Astrocyte of the cerebellum (primary cell): ENCODE measurements around the gene AIG1.

Experiments
- DNase-seq: peaks from one replicate; pipeline ENCODE4 v3.0.0-alpha.2; 2011; ENCODE audit warnings: low read depth
- H3K4me3 ChIP-seq: 2 replicates; pipeline ENCODE4 v1.5.1; 2011; ENCODE audit warnings: mild to moderate bottlenecking, low read depth, low read length, moderate library complexity
- in situ Hi-C: cut with HindIII; loops from 2 replicates; pipeline ENCODE4 v1.10.0; 2017; ENCODE audit warnings: low sequenced_read_pairs
- TF ChIP-seq, protein P1 (sequence below): IDR thresholded peaks from 2 replicates; pipeline ENCODE4 v1.5.1; 2012; ENCODE audit warnings: low read length, low read depth, moderate library complexity, mild to moderate bottlenecking; ENCODE audit errors: missing control alignments

The AIG1 gene

DNA sequence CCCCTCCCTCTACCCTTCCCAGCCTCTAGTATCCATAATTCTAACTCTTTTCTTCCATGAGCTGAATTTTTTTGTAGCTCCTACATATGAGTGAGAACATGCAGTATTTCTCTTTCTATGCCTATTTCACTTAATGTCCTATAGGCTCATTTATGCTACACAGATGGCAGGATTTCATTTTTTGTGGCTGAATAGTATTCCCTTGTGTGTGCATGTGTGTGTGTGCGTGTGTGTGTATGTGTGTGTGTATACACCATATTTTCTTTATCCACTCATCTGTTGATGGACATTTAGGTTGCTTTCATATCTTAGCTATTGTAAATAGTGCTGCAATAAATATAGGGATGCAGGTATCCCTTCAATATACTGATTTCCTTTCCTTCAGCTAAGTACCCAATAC lies 288.8 kb downstream of the AIG1 start:
- TF ChIP-seq, protein P1, sequence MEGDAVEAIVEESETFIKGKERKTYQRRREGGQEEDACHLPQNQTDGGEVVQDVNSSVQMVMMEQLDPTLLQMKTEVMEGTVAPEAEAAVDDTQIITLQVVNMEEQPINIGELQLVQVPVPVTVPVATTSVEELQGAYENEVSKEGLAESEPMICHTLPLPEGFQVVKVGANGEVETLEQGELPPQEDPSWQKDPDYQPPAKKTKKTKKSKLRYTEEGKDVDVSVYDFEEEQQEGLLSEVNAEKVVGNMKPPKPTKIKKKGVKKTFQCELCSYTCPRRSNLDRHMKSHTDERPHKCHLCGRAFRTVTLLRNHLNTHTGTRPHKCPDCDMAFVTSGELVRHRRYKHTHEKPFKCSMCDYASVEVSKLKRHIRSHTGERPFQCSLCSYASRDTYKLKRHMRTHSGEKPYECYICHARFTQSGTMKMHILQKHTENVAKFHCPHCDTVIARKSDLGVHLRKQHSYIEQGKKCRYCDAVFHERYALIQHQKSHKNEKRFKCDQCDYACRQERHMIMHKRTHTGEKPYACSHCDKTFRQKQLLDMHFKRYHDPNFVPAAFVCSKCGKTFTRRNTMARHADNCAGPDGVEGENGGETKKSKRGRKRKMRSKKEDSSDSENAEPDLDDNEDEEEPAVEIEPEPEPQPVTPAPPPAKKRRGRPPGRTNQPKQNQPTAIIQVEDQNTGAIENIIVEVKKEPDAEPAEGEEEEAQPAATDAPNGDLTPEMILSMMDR = no peak
- DNase-seq = no peak
- in situ Hi-C loops = no loop called here
- no peak overlapping the region for H3K4me3 ChIP-seq

DNA sequence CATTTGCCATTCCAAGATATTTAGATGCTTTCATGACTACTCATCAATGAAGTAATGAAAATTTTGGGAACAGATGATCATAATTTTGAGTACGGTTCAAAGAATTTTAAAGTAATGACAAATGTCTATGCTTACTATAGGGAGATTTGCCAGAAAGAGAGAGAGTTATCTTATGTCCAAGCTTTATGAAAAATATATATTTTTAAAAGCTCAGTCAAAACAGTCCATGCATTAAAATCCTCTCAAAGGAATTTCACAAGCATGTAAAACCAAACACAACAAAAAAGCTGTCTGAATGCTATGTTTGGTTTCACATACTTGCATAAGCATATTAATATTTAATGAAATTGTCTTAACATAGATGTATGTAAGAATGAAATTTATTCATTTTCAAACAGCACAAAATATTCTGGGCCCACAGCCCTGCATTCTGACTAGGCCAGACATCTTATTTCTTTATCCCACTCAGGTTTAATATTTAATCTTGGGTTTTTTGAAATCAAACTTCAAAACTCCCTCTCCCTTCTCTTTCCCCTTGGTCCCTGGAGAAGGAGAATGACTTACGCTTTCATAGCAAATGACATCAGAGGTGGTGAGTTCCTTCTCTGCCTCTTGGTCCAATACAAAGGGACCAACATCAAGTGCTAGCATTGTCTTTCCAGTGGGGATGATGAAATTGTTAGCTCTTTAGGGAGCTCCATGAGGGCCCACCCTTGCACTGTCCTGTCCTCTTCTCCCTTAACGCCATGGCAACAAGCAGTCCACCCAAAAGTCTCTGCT lies 295.6 kb downstream of the AIG1 start:
- DNase-seq = no peak
- in situ Hi-C loops = no loop called here
- H3K4me3 ChIP-seq = no peak overlapping the region
- TF ChIP-seq, protein P1 = no peak

DNA sequence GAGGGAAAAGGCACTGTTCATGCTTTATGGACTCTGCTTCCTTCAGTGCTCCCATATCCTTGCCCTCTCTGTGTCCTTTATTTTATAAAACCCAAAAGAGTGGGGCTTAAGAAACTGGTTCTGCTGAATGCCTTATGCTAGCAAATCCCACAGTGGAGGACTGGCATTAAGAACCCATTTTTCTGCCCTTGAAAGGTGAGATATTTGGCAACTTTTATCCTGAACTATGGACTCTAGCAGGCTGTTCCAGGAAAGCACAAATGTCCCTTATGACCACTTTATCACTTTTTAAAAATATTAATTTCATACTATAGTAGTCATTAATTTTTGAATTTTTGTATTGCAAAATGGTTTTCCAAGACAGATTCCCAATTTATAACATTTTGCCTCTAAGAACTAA lies 296.5 kb downstream of the AIG1 start:
- TF ChIP-seq, protein P1 = no peak
- DNase-seq = no peak
- no peak overlapping the region for H3K4me3 ChIP-seq
- in situ Hi-C loops = no loop called here

DNA sequence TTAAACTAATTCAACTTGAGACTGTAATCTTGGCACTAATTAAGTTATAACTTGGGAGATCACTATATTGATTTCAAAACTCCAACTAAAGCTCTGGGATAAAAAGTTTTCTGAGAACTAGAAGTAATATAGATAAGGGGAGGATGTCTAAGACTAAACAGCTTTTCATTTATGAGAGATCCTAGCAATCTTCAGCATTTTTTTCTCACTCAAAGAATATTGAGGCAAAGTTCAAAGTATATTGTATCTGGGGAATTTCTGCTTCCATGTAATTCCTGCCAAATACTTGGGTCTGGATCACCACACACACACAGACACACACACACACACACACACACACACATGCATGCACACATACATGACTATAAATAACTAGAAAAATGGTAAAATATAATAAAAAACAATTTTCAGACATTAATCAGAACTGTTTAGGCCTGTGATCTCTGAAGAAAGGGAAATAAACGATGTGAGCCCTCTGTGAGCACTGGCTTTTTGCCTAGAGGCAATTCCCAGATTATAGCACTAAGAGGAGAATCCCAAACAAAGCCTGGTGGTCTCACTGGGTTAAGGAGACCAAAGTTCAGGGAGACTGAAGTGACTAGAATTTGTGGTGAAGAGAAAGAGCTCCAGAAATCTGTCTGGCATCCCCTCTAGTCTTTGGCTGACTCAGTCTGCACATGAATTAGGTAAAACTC lies 297.0 kb downstream of the AIG1 start:
- no peak overlapping the region for H3K4me3 ChIP-seq
- no peak for DNase-seq
- in situ Hi-C loops = no loop called here
- TF ChIP-seq, protein P1 = no peak

DNA sequence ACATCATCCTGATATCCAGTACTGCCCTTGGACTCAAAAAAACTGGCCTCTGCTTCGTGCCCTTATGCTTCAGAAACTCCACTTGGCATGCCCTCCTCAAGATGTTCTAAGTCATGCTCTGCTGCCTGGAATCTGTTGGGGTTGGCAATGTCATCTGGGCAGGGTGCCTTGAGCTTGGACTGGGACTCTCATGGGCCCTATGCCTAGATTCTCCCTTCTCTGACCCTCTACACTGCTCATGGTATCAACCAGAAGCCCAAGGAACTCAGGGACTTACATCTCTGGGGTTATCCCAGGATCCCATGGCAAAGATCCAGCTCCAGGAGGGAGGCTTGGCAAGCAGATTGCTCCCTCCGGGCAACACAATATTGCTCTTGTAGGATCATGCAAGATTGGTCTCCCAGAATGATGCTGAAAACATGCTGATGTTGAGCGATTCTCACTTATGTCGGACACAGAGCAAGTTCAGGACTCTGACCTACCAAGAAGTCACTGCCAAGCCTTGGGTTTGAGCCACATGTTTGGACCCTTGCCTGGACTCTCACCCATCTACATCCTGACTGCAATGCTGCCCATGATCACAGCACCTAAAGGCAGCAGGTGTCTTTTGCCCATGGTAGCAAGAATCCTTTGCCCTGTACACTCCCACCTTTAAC lies 301.0 kb downstream of the AIG1 start:
- in situ Hi-C loops = no loop called here
- TF ChIP-seq, protein P1 = no peak
- no peak overlapping the region for H3K4me3 ChIP-seq
- peak; percentile 5 for DNase-seq

DNA sequence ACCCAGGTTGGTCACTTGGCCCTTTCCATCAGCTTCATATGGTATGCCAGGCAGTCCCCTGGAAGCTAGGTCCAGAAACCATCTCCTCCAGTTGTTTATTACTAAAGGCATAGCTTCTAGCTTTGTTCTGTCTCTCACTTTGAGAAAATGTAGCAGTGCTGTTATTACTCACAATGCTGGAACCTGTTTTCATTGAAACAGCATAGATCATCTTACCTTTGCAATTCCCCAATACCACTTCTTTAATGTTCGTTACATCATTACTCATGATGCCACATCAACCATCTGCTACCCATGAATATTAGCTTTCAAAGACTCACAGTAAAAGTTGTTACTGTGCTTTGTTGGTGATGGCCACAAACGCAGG lies 301.5 kb downstream of the AIG1 start:
- no peak overlapping the region for H3K4me3 ChIP-seq
- no peak for DNase-seq
- TF ChIP-seq, protein P1 = no peak
- in situ Hi-C loops = no loop called here
